BE2C (cell line): ENCODE results near the gene KRTAP3-1.

ENCODE experiments used
- DNase-seq: peaks from one replicate; pipeline ENCODE4 v3.0.0-alpha.2; 2020
- H3K27me3 ChIP-seq: fragments of 250-450 bp; sonication (Bioruptor Pico); 2 replicates; pipeline ENCODE4 v1.5.1; 2020; ENCODE audit warnings: mild to moderate bottlenecking
- H3K36me3 ChIP-seq: fragments of 250-450 bp; sonication (Bioruptor Pico); 2 replicates; pipeline ENCODE4 v1.5.1; 2020; ENCODE audit warnings: mild to moderate bottlenecking
- H3K4me1 ChIP-seq: fragments of 250-450 bp; sonication (Bioruptor Pico); 2 replicates; pipeline ENCODE4 v1.5.1; 2020
- H3K4me3 ChIP-seq: 2 replicates; pipeline ENCODE4 v1.5.1; 2011; ENCODE audit warnings: low read depth, low read length
- H3K9me3 ChIP-seq: fragments of 250-450 bp; sonication (Bioruptor Pico); 2 replicates; pipeline ENCODE4 v1.5.1; 2020
- TF ChIP-seq, protein P1 (sequence below): IDR thresholded peaks from 2 replicates; pipeline ENCODE4 v1.5.1; 2012; ENCODE audit warnings: mild to moderate bottlenecking, low read depth, low read length

KRTAP3-1 gene

GRCh38 chr17:40984226-40984625, 24.7 kb downstream of the KRTAP3-1 start, which contains the start of gene KRT40:
Gene KRT40, minus strand, starts transcription at chr17:40984326. Its CDS starts 53 bp downstream, at chr17:40984273.
- TF ChIP-seq, protein P1, sequence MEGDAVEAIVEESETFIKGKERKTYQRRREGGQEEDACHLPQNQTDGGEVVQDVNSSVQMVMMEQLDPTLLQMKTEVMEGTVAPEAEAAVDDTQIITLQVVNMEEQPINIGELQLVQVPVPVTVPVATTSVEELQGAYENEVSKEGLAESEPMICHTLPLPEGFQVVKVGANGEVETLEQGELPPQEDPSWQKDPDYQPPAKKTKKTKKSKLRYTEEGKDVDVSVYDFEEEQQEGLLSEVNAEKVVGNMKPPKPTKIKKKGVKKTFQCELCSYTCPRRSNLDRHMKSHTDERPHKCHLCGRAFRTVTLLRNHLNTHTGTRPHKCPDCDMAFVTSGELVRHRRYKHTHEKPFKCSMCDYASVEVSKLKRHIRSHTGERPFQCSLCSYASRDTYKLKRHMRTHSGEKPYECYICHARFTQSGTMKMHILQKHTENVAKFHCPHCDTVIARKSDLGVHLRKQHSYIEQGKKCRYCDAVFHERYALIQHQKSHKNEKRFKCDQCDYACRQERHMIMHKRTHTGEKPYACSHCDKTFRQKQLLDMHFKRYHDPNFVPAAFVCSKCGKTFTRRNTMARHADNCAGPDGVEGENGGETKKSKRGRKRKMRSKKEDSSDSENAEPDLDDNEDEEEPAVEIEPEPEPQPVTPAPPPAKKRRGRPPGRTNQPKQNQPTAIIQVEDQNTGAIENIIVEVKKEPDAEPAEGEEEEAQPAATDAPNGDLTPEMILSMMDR, result no peak
- H3K36me3 ChIP-seq, result no peaks in the 10 kb centered on the region
- no peaks in the 10 kb centered on the region for H3K4me1 ChIP-seq
- no peak within 1 kb of the TSS for H3K4me3 ChIP-seq
- peaks cover 17% of the 10 kb centered on the region for H3K27me3 ChIP-seq
- no peaks in the 10 kb centered on the region for H3K9me3 ChIP-seq
- no peak for DNase-seq

- Histone ChIP-seq H3K4me1 (no peaks in the 10 kb centered on the region), H3K27me3 (peaks cover 21% of the 10 kb centered on the region), H3K36me3 (no peaks in the 10 kb centered on the region), H3K4me3 (no peak overlapping the region), H3K9me3 (no peaks in the 10 kb centered on the region)
- DNase-seq, result no peak
- TF ChIP-seq, protein P1, result no peak
Measured at GRCh38 chr17:40981115-40981514, 27.8 kb downstream of the KRTAP3-1 start.

GRCh38 chr17:40980596-40980995, 28.3 kb downstream of the KRTAP3-1 start:
- peaks cover 24% of the 10 kb centered on the region for H3K27me3 ChIP-seq
- no peak overlapping the region for H3K4me3 ChIP-seq
- H3K36me3 ChIP-seq, result no peaks in the 10 kb centered on the region
- no peaks in the 10 kb centered on the region for H3K4me1 ChIP-seq
- H3K9me3 ChIP-seq, result no peaks in the 10 kb centered on the region
- DNase-seq, result no peak
- TF ChIP-seq, protein P1, result no peak

DNA sequence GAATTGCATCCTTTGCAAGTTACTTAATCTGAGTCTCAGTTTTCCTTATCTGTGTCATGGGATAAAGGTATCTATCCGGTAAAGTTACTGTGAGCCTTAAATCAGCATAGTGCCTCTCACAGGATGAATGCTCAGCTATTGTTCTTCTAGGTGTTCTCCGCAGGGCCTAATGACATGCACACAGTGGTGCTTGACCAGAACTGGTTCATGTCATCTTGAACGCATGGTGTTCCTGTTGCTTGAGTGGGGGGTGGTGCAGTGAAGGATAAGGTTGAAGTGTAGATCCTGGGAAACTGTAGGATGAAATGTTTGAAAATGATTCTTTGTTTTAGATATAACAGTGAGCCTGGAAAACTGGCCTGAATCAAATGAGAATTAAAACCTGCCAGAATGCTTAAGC, 28.8 kb downstream of the KRTAP3-1 start:
- TF ChIP-seq, protein P1, result no peak
- Histone ChIP-seq H3K4me1 (no peaks in the 10 kb centered on the region), H3K36me3 (no peaks in the 10 kb centered on the region), H3K27me3 (peaks cover 26% of the 10 kb centered on the region), H3K4me3 (no peak overlapping the region), H3K9me3 (no peaks in the 10 kb centered on the region)
- DNase-seq, result no peak

- Histone ChIP-seq H3K27me3 (peaks cover 21% of the 10 kb centered on the region), H3K9me3 (no peaks in the 10 kb centered on the region), H3K4me3 (no peak overlapping the region), H3K4me1 (no peaks in the 10 kb centered on the region), H3K36me3 (no peaks in the 10 kb centered on the region)
- DNase-seq, result no peak
- TF ChIP-seq, protein P1, result no peak
Measured at GRCh38 chr17:40978575-40979151, 30.3 kb downstream of the KRTAP3-1 start.

DNA sequence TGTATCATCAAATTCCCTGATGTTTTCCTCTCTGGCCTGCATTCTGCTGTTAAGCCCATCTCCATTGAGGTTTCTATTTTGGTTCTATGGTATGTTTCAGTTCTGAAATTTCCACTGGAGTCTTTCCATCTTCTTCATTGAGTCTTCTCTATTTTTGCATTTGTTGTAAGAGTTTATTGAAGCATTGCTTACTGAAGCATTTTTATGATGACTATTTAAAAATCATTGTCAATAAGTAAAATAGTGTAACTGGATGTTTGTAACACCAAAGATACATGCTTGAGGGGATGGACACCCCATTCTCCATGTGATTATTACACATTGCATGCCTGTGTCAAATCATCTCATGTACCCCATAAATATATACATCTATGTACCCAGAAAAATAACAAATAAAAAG, 33.4 kb downstream of the KRTAP3-1 start:
- Histone ChIP-seq H3K27me3 (peaks cover 26% of the 10 kb centered on the region), H3K4me3 (no peak overlapping the region), H3K4me1 (no peaks in the 10 kb centered on the region), H3K9me3 (no peaks in the 10 kb centered on the region), H3K36me3 (no peaks in the 10 kb centered on the region)
- no peak for DNase-seq
- TF ChIP-seq, protein P1, result no peak
